Neural progenitor cell (in vitro differentiated cells): ENCODE measurements around the gene PARD6A.

Experiments
- EZH2 ChIP-seq: fragments of 200-600 bp; sonication (generic); IDR thresholded peaks from 2 replicates; pipeline ENCODE4 v1.6.1; 2017; ENCODE audit warnings: antibody characterized with exemption, mild to moderate bottlenecking, moderate library complexity
- TF ChIP-seq, protein P1 (sequence below): fragments of 200-600 bp; sonication (generic); IDR thresholded peaks from 2 replicates; pipeline ENCODE4 v1.5.1; 2017; ENCODE audit warnings: antibody characterized with exemption, mild to moderate bottlenecking

DNA sequence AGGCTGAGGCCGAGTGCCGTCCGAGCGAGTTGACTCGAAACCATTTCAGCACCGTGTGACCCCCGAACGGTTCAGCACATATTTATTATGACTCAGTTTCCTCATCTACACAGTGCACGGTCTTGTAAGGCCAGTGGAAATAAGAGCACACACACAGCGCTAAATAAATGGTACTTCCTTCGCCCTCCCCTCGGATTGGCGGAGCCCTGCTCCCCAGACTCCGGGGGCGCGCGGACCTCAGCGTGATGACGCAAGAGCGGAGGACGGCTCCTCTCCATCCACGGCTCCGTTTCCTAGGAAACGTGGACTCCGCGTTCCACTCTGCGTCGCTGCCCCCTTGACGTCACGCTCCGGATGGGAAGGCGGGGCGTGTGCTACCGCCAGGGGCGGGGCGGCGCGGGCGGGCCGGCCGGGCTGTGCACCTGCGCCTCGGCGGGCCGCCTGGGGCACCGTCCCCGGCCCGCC lies at the start of gene PARD6A:
- TF ChIP-seq, protein P1, sequence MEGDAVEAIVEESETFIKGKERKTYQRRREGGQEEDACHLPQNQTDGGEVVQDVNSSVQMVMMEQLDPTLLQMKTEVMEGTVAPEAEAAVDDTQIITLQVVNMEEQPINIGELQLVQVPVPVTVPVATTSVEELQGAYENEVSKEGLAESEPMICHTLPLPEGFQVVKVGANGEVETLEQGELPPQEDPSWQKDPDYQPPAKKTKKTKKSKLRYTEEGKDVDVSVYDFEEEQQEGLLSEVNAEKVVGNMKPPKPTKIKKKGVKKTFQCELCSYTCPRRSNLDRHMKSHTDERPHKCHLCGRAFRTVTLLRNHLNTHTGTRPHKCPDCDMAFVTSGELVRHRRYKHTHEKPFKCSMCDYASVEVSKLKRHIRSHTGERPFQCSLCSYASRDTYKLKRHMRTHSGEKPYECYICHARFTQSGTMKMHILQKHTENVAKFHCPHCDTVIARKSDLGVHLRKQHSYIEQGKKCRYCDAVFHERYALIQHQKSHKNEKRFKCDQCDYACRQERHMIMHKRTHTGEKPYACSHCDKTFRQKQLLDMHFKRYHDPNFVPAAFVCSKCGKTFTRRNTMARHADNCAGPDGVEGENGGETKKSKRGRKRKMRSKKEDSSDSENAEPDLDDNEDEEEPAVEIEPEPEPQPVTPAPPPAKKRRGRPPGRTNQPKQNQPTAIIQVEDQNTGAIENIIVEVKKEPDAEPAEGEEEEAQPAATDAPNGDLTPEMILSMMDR: no peak
- TF ChIP-seq EZH2: no peak
